ENCODE results near the gene FHIT. TPM values are rescaled to one million over a fixed set of nuclear protein-coding genes. Genes with fewer than 3 reads are reported as not detected.
"Not testable (repeated sequence)": the region's sequence is repeated elsewhere in the genome, so short reads cannot be mapped to it uniquely, and the experiment has no call there.

The FHIT gene
- total RNA-seq, 4 donors from 2014 or later = 3.5 to 17.0 (median 16.7) TPM

DNA sequence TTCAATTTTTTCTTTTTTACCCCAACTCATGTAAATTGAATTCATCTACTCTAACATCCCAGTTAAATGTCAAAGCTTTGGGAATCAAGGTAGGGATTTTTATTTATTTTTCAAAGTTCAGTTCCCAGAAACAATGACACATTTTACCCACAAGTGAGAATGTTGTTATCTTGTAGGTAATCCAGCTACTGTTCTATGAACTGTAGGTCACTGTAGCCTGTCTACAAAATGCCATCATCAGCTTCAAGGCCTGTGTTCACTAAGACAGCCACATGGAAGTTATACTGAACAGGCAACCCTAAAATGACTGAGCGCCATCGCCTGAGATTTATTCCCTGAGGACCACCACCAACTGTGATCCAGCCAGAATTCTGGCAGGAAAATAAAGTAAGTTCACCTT is 219.7 kb downstream of the FHIT start:
- TF ChIP-seq, protein P1, sequence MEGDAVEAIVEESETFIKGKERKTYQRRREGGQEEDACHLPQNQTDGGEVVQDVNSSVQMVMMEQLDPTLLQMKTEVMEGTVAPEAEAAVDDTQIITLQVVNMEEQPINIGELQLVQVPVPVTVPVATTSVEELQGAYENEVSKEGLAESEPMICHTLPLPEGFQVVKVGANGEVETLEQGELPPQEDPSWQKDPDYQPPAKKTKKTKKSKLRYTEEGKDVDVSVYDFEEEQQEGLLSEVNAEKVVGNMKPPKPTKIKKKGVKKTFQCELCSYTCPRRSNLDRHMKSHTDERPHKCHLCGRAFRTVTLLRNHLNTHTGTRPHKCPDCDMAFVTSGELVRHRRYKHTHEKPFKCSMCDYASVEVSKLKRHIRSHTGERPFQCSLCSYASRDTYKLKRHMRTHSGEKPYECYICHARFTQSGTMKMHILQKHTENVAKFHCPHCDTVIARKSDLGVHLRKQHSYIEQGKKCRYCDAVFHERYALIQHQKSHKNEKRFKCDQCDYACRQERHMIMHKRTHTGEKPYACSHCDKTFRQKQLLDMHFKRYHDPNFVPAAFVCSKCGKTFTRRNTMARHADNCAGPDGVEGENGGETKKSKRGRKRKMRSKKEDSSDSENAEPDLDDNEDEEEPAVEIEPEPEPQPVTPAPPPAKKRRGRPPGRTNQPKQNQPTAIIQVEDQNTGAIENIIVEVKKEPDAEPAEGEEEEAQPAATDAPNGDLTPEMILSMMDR (IDR thresholded peaks at IDR 0.05) = no peak
- TF ChIP-seq POLR2A (IDR thresholded peaks at IDR 0.05) = no peak
- no peak overlapping the region for H3K27ac ChIP-seq

DNA sequence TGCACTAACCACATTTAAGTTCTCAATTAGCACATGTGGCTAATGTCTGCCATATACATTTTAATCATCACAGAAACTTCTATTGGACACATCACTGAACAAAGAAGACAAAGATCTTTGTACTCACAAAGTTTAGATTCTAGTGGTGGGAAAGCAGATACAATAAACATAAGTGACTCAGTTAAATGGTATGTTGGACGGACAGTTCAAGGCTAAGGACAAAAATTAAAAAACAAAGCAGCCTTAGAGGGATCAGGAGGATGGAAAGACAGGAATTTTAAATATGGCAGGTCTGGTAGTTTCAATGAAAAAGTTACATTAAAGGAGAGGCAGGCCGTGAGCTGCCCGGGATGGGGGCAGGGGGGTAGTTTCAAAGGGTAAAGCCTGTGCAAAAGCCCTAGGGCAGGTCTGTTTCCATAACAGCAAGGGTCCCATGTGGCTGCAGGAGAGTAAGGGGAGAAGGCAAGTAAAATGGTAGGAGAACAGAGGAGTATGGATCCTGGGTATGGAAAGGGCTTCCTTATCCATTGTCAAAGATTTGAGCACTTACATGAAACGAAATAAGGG is 220.7 kb downstream of the FHIT start:
- DNase-seq = no peak
- H3K4me3 ChIP-seq = no peak overlapping the region
- no peaks in the 10 kb centered on the region for H3K4me1 ChIP-seq
- H3K27me3 ChIP-seq = no peaks in the 10 kb centered on the region
- TF ChIP-seq POLR2A (IDR thresholded peaks at IDR 0.05) = no peak
- TF ChIP-seq, protein P1 (IDR thresholded peaks at IDR 0.05) = no peak
- no peaks in the 10 kb centered on the region for H3K36me3 ChIP-seq
- no peaks in the 10 kb centered on the region for H3K9me3 ChIP-seq
- H3K27ac ChIP-seq = no peak overlapping the region

More for the DNA sequence above, 219.7 kb downstream of the FHIT start:
- no peaks in the 10 kb centered on the region for H3K9me3 ChIP-seq
- H3K36me3 ChIP-seq = no peaks in the 10 kb centered on the region
- no peak for DNase-seq
- H3K4me1 ChIP-seq = no peaks in the 10 kb centered on the region
- H3K27me3 ChIP-seq = no peaks in the 10 kb centered on the region
- H3K4me3 ChIP-seq = no peak overlapping the region

DNA sequence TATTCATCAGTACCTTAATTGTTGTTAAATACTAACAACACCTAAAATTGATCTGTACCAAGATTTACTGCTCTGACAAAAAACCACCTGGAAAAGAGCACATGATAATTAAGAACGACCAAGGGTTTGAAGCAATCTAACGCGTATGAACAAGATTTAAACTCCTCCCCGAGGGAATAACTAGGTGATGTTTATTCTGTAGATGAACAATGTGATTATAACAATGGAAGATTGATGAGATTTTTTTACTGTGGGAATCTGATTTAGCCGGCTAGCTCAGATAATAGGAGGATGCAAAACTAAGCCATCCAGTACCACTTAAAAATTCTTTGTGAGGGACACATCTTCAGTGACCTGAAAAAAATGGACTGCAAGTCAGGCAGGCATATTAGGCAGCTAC is 222.1 kb downstream of the FHIT start:
- H3K27me3 ChIP-seq = no peaks in the 10 kb centered on the region
- no peaks in the 10 kb centered on the region for H3K36me3 ChIP-seq
- no peak for DNase-seq
- H3K4me3 ChIP-seq = no peak overlapping the region
- no peaks in the 10 kb centered on the region for H3K4me1 ChIP-seq
- TF ChIP-seq POLR2A (IDR thresholded peaks at IDR 0.05) = no peak
- TF ChIP-seq, protein P1 (IDR thresholded peaks at IDR 0.05) = no peak
- no peaks in the 10 kb centered on the region for H3K9me3 ChIP-seq
- H3K27ac ChIP-seq = no peak overlapping the region

DNA sequence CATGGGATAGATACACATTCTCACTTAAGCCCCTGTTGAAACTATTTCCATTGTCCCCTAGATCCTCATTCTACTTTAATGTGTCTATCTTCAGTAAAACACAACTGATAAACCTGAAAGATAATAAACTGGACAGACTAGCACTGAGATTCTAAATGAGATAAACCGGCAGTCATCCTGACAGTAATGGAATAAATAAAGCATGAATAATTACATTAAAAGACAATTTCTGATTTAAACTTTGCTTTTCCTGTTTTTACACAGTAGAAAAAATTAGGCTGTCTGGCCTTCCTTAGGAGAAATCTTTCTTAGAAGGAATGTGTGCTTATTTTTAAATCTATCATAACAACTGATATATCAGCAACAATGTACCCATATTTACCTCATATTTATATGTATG is 232.4 kb downstream of the FHIT start:
- Histone ChIP-seq H3K4me1 (no peaks in the 10 kb centered on the region), H3K4me3 (no peak overlapping the region)

DNA sequence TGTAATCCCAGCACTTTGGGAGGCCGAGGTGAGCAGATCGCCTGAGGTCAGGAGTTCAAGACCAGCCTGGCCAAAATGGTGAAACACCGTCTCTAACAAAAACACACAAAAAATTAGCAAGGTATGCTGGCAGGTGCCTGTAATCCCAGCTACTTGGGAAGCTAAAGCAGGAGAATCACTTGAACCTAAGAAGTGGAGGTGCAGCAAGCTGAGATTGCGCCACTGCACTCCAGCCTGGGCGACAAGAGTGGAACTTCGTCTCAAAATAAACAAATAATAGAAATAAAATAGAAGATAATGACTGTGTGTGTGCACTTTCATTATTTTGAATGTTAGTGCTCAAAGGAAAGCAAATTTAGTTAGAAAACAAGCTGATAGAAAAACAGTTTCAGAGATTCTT is 234.2 kb downstream of the FHIT start:
- not testable (repeated sequence) for H3K27me3 ChIP-seq, H3K36me3 ChIP-seq, H3K9me3 ChIP-seq, H3K27ac ChIP-seq, DNase-seq, H3K4me3 ChIP-seq, H3K4me1 ChIP-seq

More for the DNA sequence above, 232.4 kb downstream of the FHIT start:
- no peak for DNase-seq
- Histone ChIP-seq H3K27ac (no peak overlapping the region), H3K9me3 (peaks cover 0 to 3% (median 0%) of the 10 kb centered on the region in 4 donors), H3K27me3 (no peaks in the 10 kb centered on the region), H3K36me3 (no peaks in the 10 kb centered on the region)
- TF ChIP-seq POLR2A (IDR thresholded peaks at IDR 0.05) = no peak
- TF ChIP-seq, protein P1 (IDR thresholded peaks at IDR 0.05) = no peak

DNA sequence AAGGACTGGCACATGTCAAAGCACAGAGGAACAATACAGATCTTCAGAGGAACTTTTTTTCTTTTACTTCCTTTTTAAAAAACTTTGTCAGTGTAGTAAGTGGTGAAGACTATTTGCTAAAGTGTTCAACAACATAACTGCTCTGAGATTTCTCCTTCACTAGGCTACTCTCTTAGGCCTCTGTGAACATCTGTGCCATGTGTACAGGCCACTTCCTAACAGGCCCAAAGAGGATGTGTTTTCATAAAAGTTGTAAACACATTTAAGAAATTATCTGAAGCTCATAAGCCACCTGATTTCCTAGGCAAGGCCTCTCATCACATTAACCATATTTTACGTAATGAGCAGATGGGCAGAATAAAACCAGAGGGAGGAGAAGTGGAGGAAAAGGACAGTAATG is 235.4 kb downstream of the FHIT start:
- H3K27me3 ChIP-seq = no peaks in the 10 kb centered on the region
- H3K4me3 ChIP-seq = no peak overlapping the region
- no peak for TF ChIP-seq POLR2A (IDR thresholded peaks at IDR 0.05)
- TF ChIP-seq, protein P1 (IDR thresholded peaks at IDR 0.05) = no peak
- no peaks in the 10 kb centered on the region for H3K36me3 ChIP-seq
- no peak overlapping the region for H3K27ac ChIP-seq
- H3K4me1 ChIP-seq = no peaks in the 10 kb centered on the region
- DNase-seq = no peak
- H3K9me3 ChIP-seq = no peaks in the 10 kb centered on the region

Data from Peyer's patch (tissue), 4 donors.